GM12892 (cell line): Measurements from ENCODE around the gene STX17.
"Not testable (repeated sequence)": the region's sequence is repeated elsewhere in the genome, so short reads cannot be mapped to it uniquely, and the experiment has no call there.

ENCODE experiments used
- DNase-seq: peaks from one replicate; pipeline ENCODE4 v3.0.0; 2011; ENCODE audit not compliant: insufficient read length
- FAIRE-seq: peaks from 2 replicates; lab custom pipeline; 2011; peaks lifted over from hg19 to GRCh38; lab: Jason Lieb, UNC
- POLR2A ChIP-seq: IDR thresholded peaks from 2 replicates; pipeline ENCODE4 v1.6.1; 2011; ENCODE audit warnings: low read depth, low read length, control low read depth
- POLR2AphosphoS5 ChIP-seq: IDR thresholded peaks from 2 replicates; pipeline ENCODE4 v1.6.1; 2011; ENCODE audit warnings: low read depth, low read length, control low read depth
- TAF1 ChIP-seq: IDR thresholded peaks from 2 replicates; pipeline ENCODE4 v1.6.1; 2011; ENCODE audit warnings: low read depth, mild to moderate bottlenecking, control low read depth, low read length, borderline replicate concordance

STX17 gene

DNA sequence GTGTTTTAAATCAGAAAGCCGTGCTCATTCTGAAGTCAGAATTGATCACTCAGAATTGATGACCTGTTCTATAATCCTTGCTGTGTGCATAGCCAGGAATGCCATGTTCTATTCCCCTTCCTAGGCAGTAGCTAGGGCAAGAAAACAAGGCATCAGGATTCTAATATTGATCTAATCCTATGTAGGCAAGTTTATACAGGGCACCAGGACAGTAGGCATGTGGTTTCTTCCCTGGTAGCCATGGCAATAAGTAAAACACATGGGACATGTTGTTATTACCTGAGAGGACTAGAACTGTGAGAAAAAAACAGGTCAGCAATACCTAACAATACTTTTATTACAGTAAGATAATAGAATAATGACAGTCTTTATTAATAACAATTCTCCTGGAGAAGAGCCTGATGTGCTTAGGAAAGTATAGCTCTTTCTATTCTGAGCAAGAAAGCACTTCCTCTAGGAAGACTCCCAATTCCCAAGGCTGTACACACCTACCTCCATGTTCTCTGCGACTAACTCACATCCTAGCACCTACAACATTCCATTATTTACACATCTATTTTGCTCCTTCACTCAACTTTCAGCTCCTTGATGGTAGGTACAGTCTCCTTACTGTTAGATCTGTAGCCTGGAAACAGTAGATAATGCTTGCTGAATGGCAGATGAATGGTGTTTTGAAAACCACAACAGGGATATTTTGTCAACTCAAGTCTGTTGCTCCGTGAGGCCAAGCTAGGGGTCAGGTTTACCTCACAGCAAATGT, 70.8 kb downstream of the STX17 start:
- TF ChIP-seq POLR2AphosphoS5 (peak; percentile 40; the same call in 1 of the 2 replicates), POLR2A (no peak)
- DNase-seq (no peak), FAIRE-seq (no peak)

DNA sequence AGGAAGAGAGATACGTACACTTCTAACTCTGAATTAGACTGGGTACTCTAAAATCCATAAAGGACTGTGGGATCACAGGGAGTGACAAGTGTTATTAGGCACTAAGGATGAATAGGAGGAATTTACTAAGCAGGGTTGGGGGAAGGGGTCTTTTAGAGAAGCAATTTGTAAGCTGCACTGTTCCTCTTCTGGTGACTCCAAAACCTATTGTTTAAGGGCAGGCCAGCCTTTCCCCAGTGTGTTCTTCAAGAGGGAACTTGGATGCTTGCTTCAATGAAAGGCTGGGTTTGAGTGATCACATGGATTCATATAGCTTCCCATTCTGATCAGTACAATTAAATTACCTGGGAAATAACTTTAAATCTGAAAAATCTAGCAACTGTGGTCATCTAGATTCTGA, 71.8 kb downstream of the STX17 start:
- FAIRE-seq (no peak), DNase-seq (no peak)
- no peak for TF ChIP-seq TAF1
- no peak for TF ChIP-seq POLR2A
- no peak for TF ChIP-seq POLR2AphosphoS5

DNA sequence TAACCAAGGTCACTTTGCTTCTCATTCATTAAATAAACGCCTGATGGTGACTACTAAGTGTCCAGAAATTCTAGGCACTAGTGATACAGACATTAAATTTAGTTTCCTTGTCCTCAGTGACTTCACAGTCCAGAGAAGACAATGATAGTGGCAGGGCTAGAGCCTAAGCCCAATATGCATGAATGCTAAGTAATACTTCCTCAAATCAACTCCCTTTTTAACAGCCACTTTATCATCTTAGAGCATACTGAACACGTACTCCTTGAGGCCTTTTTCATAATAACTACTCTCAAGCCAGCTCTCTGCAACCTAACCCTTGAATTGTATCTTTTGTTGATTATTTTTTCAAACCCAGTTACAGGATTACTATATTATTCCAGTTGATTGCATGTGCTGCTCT, 74.1 kb downstream of the STX17 start:
- FAIRE-seq (no peak), DNase-seq (no peak)

DNA sequence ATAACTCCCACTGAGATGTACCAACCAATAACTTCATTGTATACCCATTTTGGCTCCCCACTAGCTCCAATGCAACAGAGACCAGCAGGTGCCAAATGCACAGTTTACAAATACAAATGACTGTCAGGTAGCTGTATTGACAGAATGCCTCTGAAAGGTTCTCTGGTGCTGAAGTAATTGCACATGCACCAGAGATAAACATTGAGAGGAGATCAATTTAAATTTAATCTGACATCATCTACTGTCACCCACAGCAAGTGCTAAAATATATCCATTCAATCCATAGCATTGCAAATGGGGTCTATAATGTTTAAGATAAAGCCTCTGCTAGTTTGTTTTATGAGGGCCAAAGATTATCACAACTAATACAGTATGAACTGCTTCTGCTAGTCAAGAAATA, 80.2 kb downstream of the STX17 start:
- FAIRE-seq, result no peak
- no peak for TF ChIP-seq TAF1
- no peak for TF ChIP-seq POLR2AphosphoS5
- no peak for TF ChIP-seq POLR2A
- DNase-seq, result no peak

More for the DNA sequence above, 74.1 kb downstream of the STX17 start:
- no peak for TF ChIP-seq POLR2A
- TF ChIP-seq TAF1, result no peak
- TF ChIP-seq POLR2AphosphoS5, result no peak

- not testable (repeated sequence) for FAIRE-seq
Observed at GRCh38 chr9:99990508-99990907, 84.1 kb downstream of the STX17 start.

DNA sequence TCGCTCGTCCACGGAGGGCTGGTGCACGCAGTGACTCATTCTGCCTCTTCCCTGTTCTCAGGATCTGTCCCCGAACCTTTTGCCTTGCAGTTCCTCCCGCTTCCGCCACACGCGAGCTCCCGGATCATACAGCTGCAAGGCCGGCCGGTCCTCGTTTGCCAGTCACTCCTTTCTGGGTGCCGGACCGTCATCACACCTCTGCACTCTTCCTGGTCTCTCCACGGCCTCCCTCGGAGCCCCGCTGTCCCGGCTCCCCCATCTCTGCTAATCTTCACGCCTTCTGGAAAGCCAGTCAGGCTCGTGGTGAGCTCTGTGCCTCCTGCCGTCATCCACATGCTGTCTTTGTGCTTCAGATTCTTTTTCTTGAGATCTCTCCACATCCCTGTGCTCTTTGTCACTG, 91.8 kb downstream of the STX17 start:
- DNase-seq (no peak), FAIRE-seq (no peak)
- no peak for TF ChIP-seq POLR2A
- TF ChIP-seq TAF1, result no peak
- TF ChIP-seq POLR2AphosphoS5, result no peak

More at GRCh38 chr9:99990508-99990907, 84.1 kb downstream of the STX17 start:
- not testable (repeated sequence) for DNase-seq

- DNase-seq (no peak), FAIRE-seq (no peak)
- no peak for TF ChIP-seq POLR2A
- no peak for TF ChIP-seq POLR2AphosphoS5
- no peak for TF ChIP-seq TAF1
Observed at GRCh38 chr9:99998866-99999265, 92.4 kb downstream of the STX17 start.

DNA sequence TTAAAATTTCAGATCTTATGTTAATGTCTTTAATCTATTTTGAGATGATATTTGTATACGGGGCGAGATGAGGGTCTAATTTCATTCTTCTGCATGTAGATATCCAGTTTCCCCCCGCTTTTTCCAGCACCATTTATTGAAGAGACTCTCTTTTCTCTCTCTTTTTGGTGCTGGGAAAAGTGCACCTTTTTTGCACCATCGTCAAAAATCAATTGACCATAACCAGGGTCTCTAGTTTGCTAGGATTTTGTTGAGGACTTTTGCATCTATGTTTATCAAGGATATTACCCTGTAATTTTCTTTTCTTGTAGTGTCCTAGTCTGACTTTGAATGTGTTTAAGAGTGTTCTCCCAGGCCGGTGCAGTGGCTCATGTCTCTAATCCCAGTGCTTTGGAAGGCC, 93.3 kb downstream of the STX17 start:
- DNase-seq (no peak), FAIRE-seq (no peak)
- TF ChIP-seq POLR2A (no peak), POLR2AphosphoS5 (no peak), TAF1 (no peak)

DNA sequence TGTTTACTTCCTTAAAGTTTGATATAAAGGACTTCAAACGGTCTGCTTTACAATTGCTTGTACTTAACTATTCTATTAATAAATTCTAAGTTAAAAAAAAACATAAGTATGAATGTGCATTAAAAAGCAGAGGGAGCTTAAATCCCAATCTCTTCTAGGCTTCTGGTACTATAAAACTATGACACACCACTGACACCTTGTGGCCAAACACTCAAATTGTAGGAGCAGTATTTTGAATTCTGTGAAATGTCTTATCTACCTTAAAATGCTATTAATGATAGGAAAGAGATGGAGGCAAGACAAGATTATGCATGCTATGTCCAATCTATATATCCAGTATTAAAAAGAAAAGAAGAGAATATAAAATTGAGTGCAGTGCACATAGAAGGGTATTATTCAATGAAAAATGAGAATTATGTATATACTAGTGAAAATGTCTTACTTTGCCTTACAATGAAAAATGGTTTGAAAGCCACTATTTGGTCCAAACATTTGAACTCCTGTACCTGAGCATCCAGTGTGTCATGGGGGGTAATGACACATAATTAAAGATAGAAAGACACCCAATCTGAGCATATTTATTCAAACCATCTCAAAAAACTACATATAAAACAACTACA, 104.7 kb downstream of the STX17 start:
- TF ChIP-seq POLR2AphosphoS5 (no peak), TAF1 (no peak), POLR2A (no peak)
- no peak for DNase-seq
- peak; percentile 38 for FAIRE-seq

- TF ChIP-seq POLR2AphosphoS5 (no peak), TAF1 (no peak), POLR2A (no peak)
- no peak for FAIRE-seq
Observed at GRCh38 chr9:100012279-100012678, 105.8 kb downstream of the STX17 start.

DNA sequence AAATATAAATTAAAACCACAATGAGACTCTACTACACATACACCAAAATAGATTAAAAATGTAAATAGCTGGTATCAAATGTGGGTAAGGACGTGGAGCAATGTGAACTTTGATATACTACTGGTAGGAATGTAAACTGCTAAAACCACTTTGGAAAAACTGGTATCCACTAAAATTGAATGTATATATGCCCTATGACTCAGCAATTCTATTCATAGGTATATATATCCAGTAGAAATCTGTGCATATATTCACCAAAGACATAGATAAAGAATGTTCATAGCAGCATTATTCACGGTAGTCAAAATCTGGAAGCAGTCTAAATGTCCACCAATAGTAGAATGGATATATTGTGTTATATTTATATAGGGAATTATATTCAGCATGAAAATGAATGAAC, 107.1 kb downstream of the STX17 start:
- TF ChIP-seq TAF1, result no peak
- no peak for TF ChIP-seq POLR2AphosphoS5
- TF ChIP-seq POLR2A, result no peak
- no peak for FAIRE-seq
- DNase-seq, result no peak

More at GRCh38 chr9:100012279-100012678, 105.8 kb downstream of the STX17 start:
- DNase-seq, result no peak

DNA sequence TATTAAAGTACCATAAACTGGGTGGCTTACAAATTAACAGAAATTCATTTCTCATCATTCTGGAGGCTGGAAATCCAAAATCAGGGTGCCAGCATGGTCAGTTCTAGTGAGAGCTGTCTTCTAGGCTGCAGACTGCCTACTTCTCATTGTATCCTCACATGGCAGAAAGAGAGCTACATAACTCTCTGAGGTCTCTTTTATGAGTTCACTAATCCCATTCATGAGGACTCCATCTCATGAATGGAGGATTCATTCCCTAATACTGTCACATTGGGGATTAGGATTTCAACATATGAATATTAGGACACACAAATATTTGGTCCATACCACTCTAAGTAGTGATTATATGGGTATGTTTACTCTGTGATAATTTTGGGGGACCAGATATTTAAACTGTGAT, 108.4 kb downstream of the STX17 start:
- DNase-seq, result no peak
- FAIRE-seq, result no peak
- TF ChIP-seq TAF1 (no peak), POLR2A (no peak), POLR2AphosphoS5 (no peak)

DNA sequence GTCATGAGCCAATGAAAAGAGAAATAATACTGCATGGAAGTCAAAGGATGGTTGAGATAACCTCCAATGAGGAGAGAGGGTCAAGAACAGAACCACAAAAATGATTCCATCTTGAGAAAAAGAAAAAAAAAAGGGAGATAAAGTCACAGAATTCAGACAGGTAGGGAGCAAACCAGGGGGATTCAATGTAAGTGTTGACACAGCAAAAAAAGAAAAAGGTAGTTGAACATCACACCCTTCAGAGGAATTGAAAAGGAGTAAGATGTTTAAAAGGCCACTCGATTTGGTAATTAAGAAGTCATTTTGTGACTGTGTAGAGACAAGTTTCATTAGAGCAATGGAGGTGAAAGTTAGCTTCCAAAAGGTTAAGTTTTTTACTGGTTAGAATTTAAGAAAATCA, 113.1 kb downstream of the STX17 start:
- TF ChIP-seq TAF1 (no peak), POLR2AphosphoS5 (no peak), POLR2A (no peak)
- FAIRE-seq, result no peak

More for the DNA sequence above, 113.1 kb downstream of the STX17 start:
- no peak for DNase-seq
